GM23338 (cell line): ENCODE results near the gene MAVS. TPM values are rescaled to one million over a fixed set of nuclear protein-coding genes. Genes with fewer than 3 reads are reported as not detected.
A peak's percentile ranks its signal among the peaks of the same experiment; 100 is the strongest.

ENCODE experiments used
- ATAC-seq: fragments of 200-7000 bp; cut with Tn5 transposase; 3 replicates; pipeline ENCODE4 v1.9.1; 2020
- DNase-seq: peaks from one replicate; pipeline ENCODE4 v3.0.0-alpha.2; 2015; ENCODE audit warnings: low spot score
- H2AFZ ChIP-seq: fragments of 200-600 bp; sonication (generic); 2 replicates; pipeline ENCODE4 v1.8.0; 2016; ENCODE audit warnings: antibody characterized with exemption, mild to moderate bottlenecking, moderate library complexity
- H3F3A ChIP-seq: fragments of 200-600 bp; sonication (generic); replicated peaks from 2 replicates; pipeline ENCODE4 v1.8.0; 2017; ENCODE audit warnings: antibody characterized with exemption, mixed run types, low read depth
- H3K27ac ChIP-seq: fragments of 200-600 bp; sonication (generic); 2 replicates; pipeline ENCODE4 v1.6.1; 2016; ENCODE audit warnings: low read depth
- H3K27me3 ChIP-seq: fragments of 200-600 bp; sonication (generic); 2 replicates; pipeline ENCODE4 v1.8.0; 2016; ENCODE audit warnings: mild to moderate bottlenecking, mixed run types, moderate library complexity; ENCODE audit not compliant: insufficient read depth
- H3K36me3 ChIP-seq: fragments of 200-600 bp; sonication (generic); 2 replicates; pipeline ENCODE4 v1.8.0; 2016; ENCODE audit warnings: mild to moderate bottlenecking; ENCODE audit not compliant: insufficient read depth
- H3K4me1 ChIP-seq: fragments of 200-600 bp; sonication (generic); 2 replicates; pipeline ENCODE4 v1.8.0; 2016; ENCODE audit warnings: mild to moderate bottlenecking, moderate library complexity; ENCODE audit not compliant: insufficient read depth
- H3K4me2 ChIP-seq: fragments of 200-600 bp; sonication (generic); 2 replicates; pipeline ENCODE4 v1.7.1; 2017; ENCODE audit warnings: mixed run types
- H3K4me3 ChIP-seq: fragments of 200-600 bp; sonication (generic); 2 replicates; pipeline ENCODE4 v1.6.1; 2016; ENCODE audit warnings: mixed run types
- H3K79me2 ChIP-seq: fragments of 200-600 bp; sonication (generic); replicated peaks from 2 replicates; pipeline ENCODE4 v1.8.0; 2017; ENCODE audit warnings: mild to moderate bottlenecking; ENCODE audit not compliant: insufficient read depth
- H3K9me2 ChIP-seq: fragments of 200-600 bp; sonication (generic); 2 replicates; pipeline ENCODE4 v1.8.0; 2017; ENCODE audit not compliant: insufficient read depth
- H4K20me1 ChIP-seq: fragments of 200-600 bp; sonication (generic); replicated peaks from 2 replicates; pipeline ENCODE4 v1.8.0; 2017; ENCODE audit warnings: mild to moderate bottlenecking; ENCODE audit not compliant: insufficient read depth
- H3K27ac Mint-ChIP-seq: 2 replicates; pipeline ENCODE4 v1.8.0; 2020; ENCODE audit warnings: inconsistent platforms, mild to moderate bottlenecking, moderate library complexity, mixed read lengths
- H3K27me3 Mint-ChIP-seq: 3 replicates; pipeline ENCODE4 v1.8.0; 2022; ENCODE audit warnings: low read depth, mild to moderate bottlenecking, moderate library complexity, mixed read lengths, inconsistent platforms; ENCODE audit not compliant: insufficient read depth, poor library complexity
- H3K36me3 Mint-ChIP-seq: 3 replicates; pipeline ENCODE4 v1.8.0; 2021; ENCODE audit warnings: low read depth, mild to moderate bottlenecking, inconsistent platforms, moderate library complexity, mixed read lengths
- H3K4me1 Mint-ChIP-seq: 3 replicates; pipeline ENCODE4 v1.8.0; 2020; ENCODE audit warnings: mild to moderate bottlenecking, inconsistent platforms, mixed read lengths
- H3K4me3 Mint-ChIP-seq: 3 replicates; pipeline ENCODE4 v1.8.0; 2021; ENCODE audit warnings: moderate library complexity, mild to moderate bottlenecking, inconsistent platforms, mixed read lengths
- H3K9me3 Mint-ChIP-seq: 3 replicates; pipeline ENCODE4 v1.8.0; 2020; ENCODE audit warnings: moderate library complexity, mild to moderate bottlenecking, inconsistent platforms, mixed read lengths
- CREB1 ChIP-seq: fragments of 250-450 bp; sonication (Bioruptor Pico); IDR thresholded peaks from 2 replicates; pipeline ENCODE4 v1.5.0; 2020; ENCODE audit warnings: low read depth, mild to moderate bottlenecking, moderate library complexity
- EZH2phosphoT487 ChIP-seq: fragments of 200-600 bp; sonication (generic); IDR thresholded peaks from one replicate; pipeline ENCODE4 v1.8.1; 2018; ENCODE audit warnings: antibody characterized with exemption; ENCODE audit not compliant: unreplicated experiment
- POLR2AphosphoS5 ChIP-seq: IDR thresholded peaks from 2 replicates; pipeline ENCODE4 v1.6.1; 2016; ENCODE audit warnings: antibody characterized with exemption, low read depth
- STAT1 ChIP-seq: IDR thresholded peaks from one replicate; pipeline ENCODE4 v1.6.1; 2016; ENCODE audit warnings: antibody characterized with exemption; ENCODE audit not compliant: unreplicated experiment
- ZNF462 ChIP-seq: fragments of 250-450 bp; sonication (Bioruptor Pico); IDR thresholded peaks from 2 replicates; pipeline ENCODE4 v1.5.0; 2020; ENCODE audit warnings: mild to moderate bottlenecking, moderate library complexity
- long read RNA-seq: library from polyadenylated mRNA; unstranded; transcript quantifications from one replicate; pipeline ENCODE4 v2.0.0, GENCODE V29; 2020; ENCODE audit not compliant: unreplicated experiment
- polyA plus RNA-seq: library from polyadenylated mRNA; unstranded; fragments of >200 nt; fragmentation: Nextera tagmentation; extraction: Ambion mirVana; gene quantifications from 2 replicates; pipeline ENCODE4 v1.2.1, GENCODE V29; 2016
- total RNA-seq: library from RNA; depleted of rRNA; stranded (reverse); fragments of >200 nt; shearing (Covaris generic); gene quantifications from 2 replicates; pipeline ENCODE4 v1.2.3, GENCODE V29; 2014; rRNA removed
- TF ChIP-seq, protein P1 (sequence below): IDR thresholded peaks from 2 replicates; pipeline ENCODE4 v1.6.1; 2016; ENCODE audit warnings: antibody characterized with exemption

MAVS gene
- total RNA-seq: 21.8 and 21.9 TPM in 2 replicates
- 4.4 and 5.2 TPM in 2 replicates for polyA plus RNA-seq
- long read RNA-seq, full-length matches to known transcripts: 1 of 7 reads
- long read RNA-seq, partial matches to known transcripts: 0 of 7 reads
- long read RNA-seq, other reads (novel, unspliced or antisense): 6 of 7 reads

- peaks cover 4% of the 10 kb centered on the region for H3K4me1 ChIP-seq
- peak within 1 kb of the TSS; percentile 95 for H2AFZ ChIP-seq
- no peaks in the 10 kb centered on the region for H3K9me2 ChIP-seq
- H3K27me3 ChIP-seq: no peaks in the 10 kb centered on the region
- no peak for TF ChIP-seq EZH2phosphoT487
- no peak for TF ChIP-seq CREB1 (CRISPR knock-in tag)
- no peak for TF ChIP-seq STAT1
- TF ChIP-seq, protein P1, sequence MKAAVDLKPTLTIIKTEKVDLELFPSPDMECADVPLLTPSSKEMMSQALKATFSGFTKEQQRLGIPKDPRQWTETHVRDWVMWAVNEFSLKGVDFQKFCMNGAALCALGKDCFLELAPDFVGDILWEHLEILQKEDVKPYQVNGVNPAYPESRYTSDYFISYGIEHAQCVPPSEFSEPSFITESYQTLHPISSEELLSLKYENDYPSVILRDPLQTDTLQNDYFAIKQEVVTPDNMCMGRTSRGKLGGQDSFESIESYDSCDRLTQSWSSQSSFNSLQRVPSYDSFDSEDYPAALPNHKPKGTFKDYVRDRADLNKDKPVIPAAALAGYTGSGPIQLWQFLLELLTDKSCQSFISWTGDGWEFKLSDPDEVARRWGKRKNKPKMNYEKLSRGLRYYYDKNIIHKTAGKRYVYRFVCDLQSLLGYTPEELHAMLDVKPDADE: peak; percentile 20; the same call in 1 of the 2 replicates
- no peak for TF ChIP-seq ZNF462 (CRISPR knock-in tag)
- peak; percentile 98 for TF ChIP-seq POLR2AphosphoS5
- no peaks in the 10 kb centered on the region for H3K36me3 Mint-ChIP-seq
- H3K27ac ChIP-seq: peak within 1 kb of the TSS; percentile 83
- ATAC-seq (peak; percentile 94), DNase-seq (peak; percentile 95)
- H3K4me1 Mint-ChIP-seq: peaks cover 4% of the 10 kb centered on the region; the same call in 1 of the 3 replicates
- H3K9me3 Mint-ChIP-seq: no peaks in the 10 kb centered on the region
- peaks cover 14% of the 10 kb centered on the region for H3K27me3 Mint-ChIP-seq
- H3K36me3 ChIP-seq: no peaks in the 10 kb centered on the region
- H3K4me3 ChIP-seq: peak within 1 kb of the TSS; percentile 88
- peak within 1 kb of the TSS; percentile 52; the same call in 1 of the 2 replicates for H3K27ac Mint-ChIP-seq
- H3K4me2 ChIP-seq: peak within 1 kb of the TSS; percentile 95
- peak within 1 kb of the TSS; percentile 87 for H3K4me3 Mint-ChIP-seq
- no peaks in the 10 kb centered on the region; the same call in 1 of the 2 replicates for H4K20me1 ChIP-seq
- H3F3A ChIP-seq: peaks cover 6% of the 10 kb centered on the region; the same call in 1 of the 2 replicates
- no peaks in the 10 kb centered on the region; the same call in 1 of the 2 replicates for H3K79me2 ChIP-seq
These were observed at the start of gene MAVS for GRCh38 chr20:3846740-3847428. Gene MAVS, plus strand, starts transcription at chr20:3846834. Its CDS starts 7,791 bp downstream, at chr20:3854625.
